ENCODE measurements around the gene SLC28A2. TPM values are rescaled to one million over a fixed set of nuclear protein-coding genes. Genes with fewer than 3 reads are reported as not detected.

Gene SLC28A2
- total RNA-seq, result 1 to 10 TPM; 1.2 to 3.5 (median 2.6) TPM
- long read RNA-seq, donor 1, result 0 reads
- long read RNA-seq, donor 2, full-length matches to known transcripts, result 1 of 1 reads
- long read RNA-seq, donor 2, partial matches to known transcripts, result 0 of 1 reads
- long read RNA-seq, donor 2, other reads (novel, unspliced or antisense), result 0 of 1 reads

- Histone ChIP-seq H3K36me3 (ENCODE audit: low read depth) (no peaks in the 10 kb centered on the region), H3K9me3 (no peaks in the 10 kb centered on the region), H3K4me3 (no peak within 1 kb of the TSS), H3K4me1 (ENCODE audit: low read depth) (no peaks in the 10 kb centered on the region)
- DNase-seq (no peak), ATAC-seq (peak; percentile 5)
- TF ChIP-seq CTCF (IDR thresholded peaks at IDR 0.05), result no peak
- intact Hi-C loops (cut with DNase I, micrococcal nuclease), result no loop called here
These were observed at the start of gene SLC28A2 for GRCh38 chr15:45251888-45252287. TSS of gene SLC28A2 (plus strand) at chr15:45252234. CDS start at chr15:45253216, 982 bp downstream.

GRCh38 chr15:45203182-45203581, 48.9 kb upstream of the SLC28A2 start:
- H3K9me3 ChIP-seq, result no peaks in the 10 kb centered on the region
- intact Hi-C loops (cut with DNase I, micrococcal nuclease), result loop anchor here in 1 of 2 donors (10.0 kb wide), 1 partner anchor 202 kb away; a partner anchor contains a TSS

GRCh38 chr15:45205192-45205591, 46.8 kb upstream of the SLC28A2 start:
- intact Hi-C loops (cut with DNase I, micrococcal nuclease), result loop anchor here in 1 of 2 donors (10.0 kb wide), 1 partner anchor 200 kb away; a partner anchor contains a TSS
- no peaks in the 10 kb centered on the region for H3K36me3 ChIP-seq (ENCODE audit: low read depth)
- peak in 2 of 3 donors; percentile 67 to 83 for DNase-seq
- no peaks in the 10 kb centered on the region for H3K4me1 ChIP-seq (ENCODE audit: low read depth)
- ATAC-seq, result peak; percentile 55
- H3K4me3 ChIP-seq, result no peak overlapping the region
- H3K9me3 ChIP-seq, result no peaks in the 10 kb centered on the region
- TF ChIP-seq CTCF (IDR thresholded peaks at IDR 0.05), result peak; percentile 51

More at GRCh38 chr15:45203182-45203581, 48.9 kb upstream of the SLC28A2 start:
- no peak for TF ChIP-seq CTCF (IDR thresholded peaks at IDR 0.05)
- Histone ChIP-seq H3K36me3 (ENCODE audit: low read depth) (peaks cover 4% of the 10 kb centered on the region), H3K4me1 (ENCODE audit: low read depth) (no peaks in the 10 kb centered on the region), H3K4me3 (no peak overlapping the region)
- DNase-seq (no peak), ATAC-seq (no peak)

GRCh38 chr15:45212493-45212892, 39.5 kb upstream of the SLC28A2 start:
- H3K9me3 ChIP-seq, result no peaks in the 10 kb centered on the region
- ATAC-seq (no peak), DNase-seq (no peak)
- intact Hi-C loops (cut with DNase I, micrococcal nuclease), result no loop called here
- H3K4me3 ChIP-seq, result no peak overlapping the region
- H3K36me3 ChIP-seq (ENCODE audit: low read depth), result no peaks in the 10 kb centered on the region
- no peaks in the 10 kb centered on the region for H3K4me1 ChIP-seq (ENCODE audit: low read depth)
- no peak for TF ChIP-seq CTCF (IDR thresholded peaks at IDR 0.05)

GRCh38 chr15:45221053-45221599, 30.9 kb upstream of the SLC28A2 start:
- no peak for TF ChIP-seq CTCF (IDR thresholded peaks at IDR 0.05)
- Histone ChIP-seq H3K9me3 (no peaks in the 10 kb centered on the region), H3K4me3 (no peak overlapping the region), H3K4me1 (ENCODE audit: low read depth) (no peaks in the 10 kb centered on the region), H3K36me3 (ENCODE audit: low read depth) (no peaks in the 10 kb centered on the region)
- no peak for ATAC-seq
- intact Hi-C loops (cut with DNase I, micrococcal nuclease), result no loop called here
- DNase-seq, result no peak

Measured in mucosa of descending colon (tissue), 3 donors.